Muscle of arm (tissue), 12 donors: ENCODE results near the gene CUL4A. TPM values are rescaled to one million over a fixed set of nuclear protein-coding genes. Genes with fewer than 3 reads are reported as not detected.

Experiments used
- polyA plus RNA-seq, 12 donors: library from polyadenylated mRNA; unstranded; fragments of 120-200 nt; gene quantifications; one replicate each; pipeline ENCODE4 v1.2.1, GENCODE V29; 2013; ENCODE audit not compliant: insufficient read length in 12 of 12

The CUL4A gene
- polyA plus RNA-seq, 12 donors: 44.0 to 82.7 (median 75.1) TPM; not detected in 1

Other genes starting within 250 kb of the CUL4A start
- gene MCF2L, start 240.4 kb upstream of the CUL4A start, polyA plus RNA-seq: 10 to 100 TPM in 11 of 12 donors, not detected in 1; 13.7 to 50.7 (median 22.0) TPM
- gene F7, start 103.8 kb upstream of the CUL4A start, polyA plus RNA-seq: 1 to 10 TPM in 9 of 12 donors, under 1 TPM in 1, not detected in 2; 0.94 to 3.5 (median 1.7) TPM
- gene F10, start 86.8 kb upstream of the CUL4A start, polyA plus RNA-seq: 10 to 100 TPM in 11 of 12 donors, not detected in 1; 11.8 to 38.1 (median 17.9) TPM
- gene PROZ, start 51.0 kb upstream of the CUL4A start, polyA plus RNA-seq: under 1 TPM in 4 of 12 donors, not detected in 8; 0.11 to 0.37 (median 0.12) TPM
- gene PCID2, start 944 bp upstream of the CUL4A start, polyA plus RNA-seq: 10 to 100 TPM in 11 of 12 donors, not detected in 1; 31.7 to 59.8 (median 41.9) TPM
- gene LAMP1, start 87.6 kb downstream of the CUL4A start, polyA plus RNA-seq: 100 to 1,000 TPM in 2 of 12 donors, 10 to 100 TPM in 9, not detected in 1; 75.4 to 113 (median 88.4) TPM
- 10 to 100 TPM in 2 of 12 donors, 1 to 10 TPM in 9, not detected in 1; 1.3 to 12.1 (median 3.5) TPM for gene GRTP1, start 154.5 kb downstream of the CUL4A start, polyA plus RNA-seq
- 100 to 1,000 TPM in 10 of 12 donors, 10 to 100 TPM in 1, not detected in 1; 81.3 to 348 (median 219) TPM for gene ADPRHL1, start 243.9 kb downstream of the CUL4A start, polyA plus RNA-seq